ENCODE results near the gene SERPINE2.

DNA sequence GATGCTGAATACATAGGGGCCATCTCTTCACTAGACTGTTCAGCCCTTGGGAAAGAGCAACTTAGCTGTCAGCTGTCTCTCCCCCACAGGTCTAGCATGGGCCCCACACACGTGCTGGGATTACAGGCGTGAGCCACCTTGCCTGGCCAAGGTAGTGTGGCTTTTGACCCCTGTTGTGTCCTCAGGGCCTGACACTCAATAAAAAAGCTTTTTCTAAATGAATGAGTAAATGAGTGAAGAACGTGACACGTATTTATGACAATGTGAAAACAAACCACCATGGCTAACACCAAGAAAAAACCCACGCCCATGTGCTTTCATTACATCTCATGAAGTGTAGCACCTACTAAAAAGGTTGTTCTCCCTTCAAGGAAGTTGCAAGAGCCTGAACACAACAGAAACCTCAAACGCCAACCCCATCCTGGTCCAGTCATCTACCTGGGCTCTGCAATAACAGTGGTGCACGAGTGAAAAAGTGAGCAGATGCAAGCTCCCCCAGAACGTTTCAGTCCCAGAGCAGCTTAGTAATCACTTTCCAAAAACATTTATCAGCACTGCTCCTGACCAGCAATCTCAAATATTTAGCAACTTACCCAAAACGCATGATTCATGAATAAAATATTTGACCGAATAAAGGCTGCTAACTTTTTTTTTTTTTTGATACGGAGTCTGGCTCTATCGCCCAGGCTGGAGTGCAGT lies 97.4 kb downstream of the SERPINE2 start:
- peak in 1 of 3 donors; percentile 24 for TF ChIP-seq POLR2AphosphoS5 (IDR thresholded peaks at IDR 0.05)
- TF ChIP-seq CTCF (IDR thresholded peaks at IDR 0.05 in 8 of 11, conservative IDR thresholded peaks at IDR 0.05 in 3 of 11), result no peak
